ENCODE data around the gene STXBP6.

The STXBP6 gene

DNA sequence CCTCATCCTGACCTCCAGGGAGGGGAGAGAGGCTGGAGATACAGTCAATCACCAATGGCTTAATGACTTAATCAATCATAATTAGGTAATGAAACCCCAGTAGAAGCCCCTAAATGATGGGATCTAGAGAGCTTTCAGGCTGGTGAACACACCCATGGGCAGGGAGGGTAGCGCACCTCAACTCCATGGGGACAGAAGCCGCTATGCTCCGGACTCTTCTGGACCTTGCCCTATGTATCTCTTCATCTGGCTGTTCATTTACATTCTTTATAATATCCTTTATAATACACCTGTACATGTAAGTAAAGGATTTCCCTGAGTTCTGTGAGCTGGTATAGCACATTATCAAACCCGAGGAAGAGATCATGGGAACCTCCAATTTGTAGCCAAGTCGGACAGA lies 205.9 kb downstream of the STXBP6 start:
- Histone ChIP-seq H2AFZ (ENCODE audit: low read depth, low read length, severe bottlenecking) (no peak overlapping the region), H3F3A (ENCODE audit: insufficient read depth) (no peaks in the 10 kb centered on the region), H3K9me2 (replicated peaks; ENCODE audit: insufficient read depth, low read length) (no peaks in the 10 kb centered on the region), H4K20me1 (ENCODE audit: low read depth, low read length) (no peaks in the 10 kb centered on the region), H3K4me2 (ENCODE audit: low read depth, low read length, poor library complexity, severe bottlenecking) (no peak overlapping the region), H3K27me3 (ENCODE audit: low read length) (no peaks in the 10 kb centered on the region), H3K36me3 (ENCODE audit: low read length) (no peaks in the 10 kb centered on the region), H3K27ac (ENCODE audit: low read depth, low read length) (no peak overlapping the region), H3K4me3 (ENCODE audit: insufficient read depth, low read length, poor library complexity, severe bottlenecking) (no peak overlapping the region), H3K9me3 (ENCODE audit: insufficient read depth, low read length) (no peaks in the 10 kb centered on the region), H3K79me2 (ENCODE audit: insufficient read depth, low read length) (no peaks in the 10 kb centered on the region), H3K9ac (ENCODE audit: low read length) (no peak overlapping the region)
- TF ChIP-seq, protein P1, sequence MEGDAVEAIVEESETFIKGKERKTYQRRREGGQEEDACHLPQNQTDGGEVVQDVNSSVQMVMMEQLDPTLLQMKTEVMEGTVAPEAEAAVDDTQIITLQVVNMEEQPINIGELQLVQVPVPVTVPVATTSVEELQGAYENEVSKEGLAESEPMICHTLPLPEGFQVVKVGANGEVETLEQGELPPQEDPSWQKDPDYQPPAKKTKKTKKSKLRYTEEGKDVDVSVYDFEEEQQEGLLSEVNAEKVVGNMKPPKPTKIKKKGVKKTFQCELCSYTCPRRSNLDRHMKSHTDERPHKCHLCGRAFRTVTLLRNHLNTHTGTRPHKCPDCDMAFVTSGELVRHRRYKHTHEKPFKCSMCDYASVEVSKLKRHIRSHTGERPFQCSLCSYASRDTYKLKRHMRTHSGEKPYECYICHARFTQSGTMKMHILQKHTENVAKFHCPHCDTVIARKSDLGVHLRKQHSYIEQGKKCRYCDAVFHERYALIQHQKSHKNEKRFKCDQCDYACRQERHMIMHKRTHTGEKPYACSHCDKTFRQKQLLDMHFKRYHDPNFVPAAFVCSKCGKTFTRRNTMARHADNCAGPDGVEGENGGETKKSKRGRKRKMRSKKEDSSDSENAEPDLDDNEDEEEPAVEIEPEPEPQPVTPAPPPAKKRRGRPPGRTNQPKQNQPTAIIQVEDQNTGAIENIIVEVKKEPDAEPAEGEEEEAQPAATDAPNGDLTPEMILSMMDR (IDR thresholded peaks at IDR 0.05; ENCODE audit: insufficient read depth, low read length, poor library complexity, severe bottlenecking): no peak
- no peak for TF ChIP-seq EZH2phosphoT487 (conservative IDR thresholded peaks at IDR 0.05; ENCODE audit: low read length)

DNA sequence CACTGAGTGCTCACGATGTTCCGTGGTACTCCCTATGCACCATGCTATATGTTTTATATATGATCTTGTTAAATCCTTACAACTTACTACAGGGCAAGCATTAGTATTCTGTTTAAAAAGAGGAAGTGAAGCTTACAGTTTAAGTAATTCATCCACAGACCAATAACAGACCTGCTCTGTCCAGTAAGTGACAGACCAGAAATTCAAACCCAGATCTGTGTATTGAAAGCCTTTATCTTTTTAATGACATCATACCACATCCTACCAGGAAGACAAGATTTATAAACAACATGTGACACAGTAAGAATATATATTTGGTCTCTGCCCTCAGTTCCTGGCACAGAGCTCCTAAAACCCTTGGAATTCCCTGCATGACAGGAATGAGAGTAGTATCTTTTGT lies 206.5 kb downstream of the STXBP6 start:
- H4K20me1 ChIP-seq (ENCODE audit: low read depth, low read length): no peaks in the 10 kb centered on the region
- H2AFZ ChIP-seq (ENCODE audit: low read depth, low read length, severe bottlenecking): no peak overlapping the region
- H3K4me2 ChIP-seq (ENCODE audit: low read depth, low read length, poor library complexity, severe bottlenecking): no peak overlapping the region
- no peak overlapping the region for H3K4me3 ChIP-seq (ENCODE audit: insufficient read depth, low read length, poor library complexity, severe bottlenecking)
- no peak for TF ChIP-seq EZH2phosphoT487 (conservative IDR thresholded peaks at IDR 0.05; ENCODE audit: low read length)
- H3K9ac ChIP-seq (ENCODE audit: low read length): no peak overlapping the region
- no peaks in the 10 kb centered on the region for H3F3A ChIP-seq (ENCODE audit: insufficient read depth)
- no peaks in the 10 kb centered on the region for H3K36me3 ChIP-seq (ENCODE audit: low read length)
- H3K27me3 ChIP-seq (ENCODE audit: low read length): no peaks in the 10 kb centered on the region
- H3K79me2 ChIP-seq (ENCODE audit: insufficient read depth, low read length): no peaks in the 10 kb centered on the region
- H3K9me2 ChIP-seq (replicated peaks; ENCODE audit: insufficient read depth, low read length): no peaks in the 10 kb centered on the region
- no peaks in the 10 kb centered on the region for H3K9me3 ChIP-seq (ENCODE audit: insufficient read depth, low read length)
- H3K27ac ChIP-seq (ENCODE audit: low read depth, low read length): no peak overlapping the region

DNA sequence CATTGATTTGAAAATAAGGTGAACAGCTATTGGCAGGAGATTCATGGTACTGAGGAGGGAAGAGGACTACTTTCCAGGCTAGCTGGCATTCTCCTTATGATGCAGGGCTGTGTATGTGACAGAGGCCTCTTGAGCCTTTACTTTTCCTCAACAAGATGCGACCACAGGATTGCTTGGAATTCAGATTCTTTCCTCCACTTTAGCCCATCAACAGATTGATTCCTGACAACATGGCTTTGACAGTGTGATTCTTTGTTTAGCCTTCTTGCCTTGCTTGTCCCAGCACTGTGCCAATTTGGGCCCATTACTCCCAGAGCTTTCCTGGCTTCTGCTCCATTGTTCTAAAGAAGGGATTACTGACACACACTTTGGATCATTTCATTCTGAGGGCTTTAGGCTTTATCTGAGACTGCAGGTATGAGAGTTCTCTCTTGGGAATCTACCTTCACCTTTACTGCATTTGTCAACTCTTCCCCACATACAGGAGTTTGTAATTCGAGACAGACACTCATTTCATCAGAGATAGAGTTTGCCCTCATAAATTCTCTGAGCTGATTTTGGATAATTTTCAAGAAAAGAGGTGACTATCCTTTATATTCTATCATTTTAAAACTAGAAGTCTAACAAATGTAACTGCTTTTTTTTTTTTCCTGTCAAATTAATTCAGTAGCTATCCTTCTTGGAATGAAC lies 209.6 kb downstream of the STXBP6 start:
- H3K4me2 ChIP-seq (ENCODE audit: low read depth, low read length, poor library complexity, severe bottlenecking): no peak overlapping the region
- TF ChIP-seq, protein P1 (IDR thresholded peaks at IDR 0.05; ENCODE audit: insufficient read depth, low read length, poor library complexity, severe bottlenecking): no peak
- TF ChIP-seq EZH2phosphoT487 (conservative IDR thresholded peaks at IDR 0.05; ENCODE audit: low read length): no peak
- H4K20me1 ChIP-seq (ENCODE audit: low read depth, low read length): no peaks in the 10 kb centered on the region
- no peaks in the 10 kb centered on the region for H3K27me3 ChIP-seq (ENCODE audit: low read length)
- H2AFZ ChIP-seq (ENCODE audit: low read depth, low read length, severe bottlenecking): no peak overlapping the region
- no peak overlapping the region for H3K27ac ChIP-seq (ENCODE audit: low read depth, low read length)
- H3K9me3 ChIP-seq (ENCODE audit: insufficient read depth, low read length): no peaks in the 10 kb centered on the region
- no peaks in the 10 kb centered on the region for H3K9me2 ChIP-seq (replicated peaks; ENCODE audit: insufficient read depth, low read length)
- no peak overlapping the region for H3K9ac ChIP-seq (ENCODE audit: low read length)
- H3K79me2 ChIP-seq (ENCODE audit: insufficient read depth, low read length): no peaks in the 10 kb centered on the region
- H3K36me3 ChIP-seq (ENCODE audit: low read length): no peaks in the 10 kb centered on the region
- H3K4me3 ChIP-seq (ENCODE audit: insufficient read depth, low read length, poor library complexity, severe bottlenecking): no peak overlapping the region
- no peaks in the 10 kb centered on the region for H3F3A ChIP-seq (ENCODE audit: insufficient read depth)

DNA sequence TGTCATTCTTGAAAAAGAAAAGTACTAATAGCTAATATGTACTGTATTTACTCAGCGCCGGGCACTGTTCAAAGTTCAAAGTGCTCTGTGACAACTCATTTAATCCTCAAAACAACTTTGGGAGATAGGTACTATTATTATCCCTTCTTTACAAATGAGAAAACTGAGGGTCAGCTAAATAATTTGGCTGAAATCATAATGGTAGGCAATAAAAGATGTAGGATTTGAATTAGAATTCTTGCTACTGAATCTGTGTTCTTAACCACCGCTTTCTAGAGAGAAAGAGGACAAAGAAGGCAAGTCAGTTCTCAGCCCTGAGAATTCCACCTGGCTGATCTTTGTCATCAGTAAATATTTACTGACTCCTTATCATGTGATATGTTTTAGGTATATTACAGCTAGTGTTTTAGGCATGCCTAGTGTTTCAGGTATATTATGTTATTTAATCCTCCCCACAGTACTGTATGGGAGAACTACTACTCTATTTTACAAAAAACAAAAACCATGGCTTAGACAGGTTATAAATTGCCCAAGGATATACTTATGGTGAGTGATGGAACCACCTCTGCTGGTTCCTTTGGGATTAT lies 210.2 kb downstream of the STXBP6 start:
- H3K4me3 ChIP-seq (ENCODE audit: insufficient read depth, low read length, poor library complexity, severe bottlenecking): no peak overlapping the region
- no peak overlapping the region for H3K9ac ChIP-seq (ENCODE audit: low read length)
- no peaks in the 10 kb centered on the region for H3K27me3 ChIP-seq (ENCODE audit: low read length)
- H3K9me2 ChIP-seq (replicated peaks; ENCODE audit: insufficient read depth, low read length): no peaks in the 10 kb centered on the region
- H2AFZ ChIP-seq (ENCODE audit: low read depth, low read length, severe bottlenecking): no peak overlapping the region
- no peaks in the 10 kb centered on the region for H3K36me3 ChIP-seq (ENCODE audit: low read length)
- H3K9me3 ChIP-seq (ENCODE audit: insufficient read depth, low read length): no peaks in the 10 kb centered on the region
- no peak overlapping the region for H3K27ac ChIP-seq (ENCODE audit: low read depth, low read length)
- H4K20me1 ChIP-seq (ENCODE audit: low read depth, low read length): no peaks in the 10 kb centered on the region
- no peaks in the 10 kb centered on the region for H3F3A ChIP-seq (ENCODE audit: insufficient read depth)
- no peak overlapping the region for H3K4me2 ChIP-seq (ENCODE audit: low read depth, low read length, poor library complexity, severe bottlenecking)
- H3K79me2 ChIP-seq (ENCODE audit: insufficient read depth, low read length): no peaks in the 10 kb centered on the region
- no peak for TF ChIP-seq EZH2phosphoT487 (conservative IDR thresholded peaks at IDR 0.05; ENCODE audit: low read length)
- TF ChIP-seq, protein P1 (IDR thresholded peaks at IDR 0.05; ENCODE audit: insufficient read depth, low read length, poor library complexity, severe bottlenecking): no peak

All from SU-DHL-6 (cell line).